Breast epithelium (tissue), 3 donors: ENCODE results near the gene GSTT2.

Source experiments
- CTCF ChIP-seq, 3 donors: fragments of 450-650 bp; IDR thresholded peaks; one replicate each; pipeline ENCODE4 v1.5.1; 2016 to 2017; ENCODE audit warnings: antibody characterized with exemption in 3 of 3, mild to moderate bottlenecking in 3 of 3, moderate library complexity in 3 of 3
- POLR2A ChIP-seq: fragments of 450-650 bp; IDR thresholded peaks from one replicate; pipeline ENCODE4 v1.6.1; 2016; ENCODE audit warnings: antibody characterized with exemption, mild to moderate bottlenecking, moderate library complexity
- POLR2AphosphoS5 ChIP-seq, 3 donors: sonication (generic); formaldehyde crosslinking; IDR thresholded peaks; one replicate each; pipeline ENCODE4 v1.6.1; 2017; ENCODE audit warnings: antibody characterized with exemption in 3 of 3

GRCh38 chr22:24027991-24028390, 48.1 kb downstream of the GSTT2 start:
- TF ChIP-seq CTCF (IDR thresholded peaks at IDR 0.05) (no peak), POLR2A (no peak), POLR2AphosphoS5 (IDR thresholded peaks at IDR 0.05) (no peak)
